Measurements from ENCODE around the gene CDS1. TPM values are rescaled to one million over a fixed set of nuclear protein-coding genes. Genes with fewer than 3 reads are reported as not detected.

CDS1 gene
- total and polyA plus RNA-seq, 10 of the 15 experiments (the other 5 are each of a cell fraction or from before 2014, with no cell fraction given): 0.03 TPM; not detected in 8

DNA sequence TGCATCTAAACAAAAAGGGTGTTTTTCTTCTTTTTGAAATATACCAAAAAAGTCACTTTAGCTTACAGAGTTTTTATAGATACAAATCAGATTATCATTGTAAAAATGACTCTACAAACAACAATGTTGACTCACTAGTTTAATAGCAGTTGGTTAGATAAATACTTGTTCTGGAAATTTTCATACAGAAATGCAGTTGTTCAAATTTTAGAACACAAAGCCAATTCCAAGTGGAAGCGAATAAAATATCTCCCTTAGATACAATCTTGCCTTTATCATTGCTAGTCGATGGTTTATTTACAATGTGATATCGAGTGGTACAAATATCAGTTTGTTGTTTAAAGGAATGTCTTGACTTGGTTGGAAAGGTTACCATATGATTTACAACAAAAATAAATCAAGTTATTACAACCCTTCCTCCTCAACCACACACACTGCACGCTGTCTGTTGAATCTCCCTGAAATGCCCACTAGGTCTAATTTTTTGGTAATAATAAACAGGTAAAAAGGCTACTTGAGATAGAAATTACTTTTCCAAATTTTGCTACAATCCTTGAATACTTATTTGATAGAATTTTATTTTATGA, 114.8 kb downstream of the CDS1 start (continued):
- TF ChIP-seq FOS (IDR thresholded peaks at IDR 0.05; ENCODE audit: borderline replicate concordance, extremely low read depth, insufficient read length) (no peak), STAT3 (IDR thresholded peaks at IDR 0.05; ENCODE audit: low read depth, low read length) (no peak), NFYB (IDR thresholded peaks at IDR 0.05; ENCODE audit: insufficient read depth, low read depth, low read length) (no peak), NFXL1 (IDR thresholded peaks at IDR 0.05; ENCODE audit: borderline replicate concordance) (no peak), RBBP5 (conservative IDR thresholded peaks at IDR 0.05) (no peak), POLR2A (IDR thresholded peaks at IDR 0.05; ENCODE audit: low read depth, low read length) (no peak)
- TF ChIP-seq, protein P1, sequence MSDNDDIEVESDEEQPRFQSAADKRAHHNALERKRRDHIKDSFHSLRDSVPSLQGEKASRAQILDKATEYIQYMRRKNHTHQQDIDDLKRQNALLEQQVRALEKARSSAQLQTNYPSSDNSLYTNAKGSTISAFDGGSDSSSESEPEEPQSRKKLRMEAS (IDR thresholded peaks at IDR 0.05; ENCODE audit: low read depth, low read length): no peak
- TF ChIP-seq, protein P2, sequence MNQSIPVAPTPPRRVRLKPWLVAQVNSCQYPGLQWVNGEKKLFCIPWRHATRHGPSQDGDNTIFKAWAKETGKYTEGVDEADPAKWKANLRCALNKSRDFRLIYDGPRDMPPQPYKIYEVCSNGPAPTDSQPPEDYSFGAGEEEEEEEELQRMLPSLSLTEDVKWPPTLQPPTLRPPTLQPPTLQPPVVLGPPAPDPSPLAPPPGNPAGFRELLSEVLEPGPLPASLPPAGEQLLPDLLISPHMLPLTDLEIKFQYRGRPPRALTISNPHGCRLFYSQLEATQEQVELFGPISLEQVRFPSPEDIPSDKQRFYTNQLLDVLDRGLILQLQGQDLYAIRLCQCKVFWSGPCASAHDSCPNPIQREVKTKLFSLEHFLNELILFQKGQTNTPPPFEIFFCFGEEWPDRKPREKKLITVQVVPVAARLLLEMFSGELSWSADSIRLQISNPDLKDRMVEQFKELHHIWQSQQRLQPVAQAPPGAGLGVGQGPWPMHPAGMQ (IDR thresholded peaks at IDR 0.05; ENCODE audit: borderline replicate concordance): no peak
- TF ChIP-seq, protein P3, sequence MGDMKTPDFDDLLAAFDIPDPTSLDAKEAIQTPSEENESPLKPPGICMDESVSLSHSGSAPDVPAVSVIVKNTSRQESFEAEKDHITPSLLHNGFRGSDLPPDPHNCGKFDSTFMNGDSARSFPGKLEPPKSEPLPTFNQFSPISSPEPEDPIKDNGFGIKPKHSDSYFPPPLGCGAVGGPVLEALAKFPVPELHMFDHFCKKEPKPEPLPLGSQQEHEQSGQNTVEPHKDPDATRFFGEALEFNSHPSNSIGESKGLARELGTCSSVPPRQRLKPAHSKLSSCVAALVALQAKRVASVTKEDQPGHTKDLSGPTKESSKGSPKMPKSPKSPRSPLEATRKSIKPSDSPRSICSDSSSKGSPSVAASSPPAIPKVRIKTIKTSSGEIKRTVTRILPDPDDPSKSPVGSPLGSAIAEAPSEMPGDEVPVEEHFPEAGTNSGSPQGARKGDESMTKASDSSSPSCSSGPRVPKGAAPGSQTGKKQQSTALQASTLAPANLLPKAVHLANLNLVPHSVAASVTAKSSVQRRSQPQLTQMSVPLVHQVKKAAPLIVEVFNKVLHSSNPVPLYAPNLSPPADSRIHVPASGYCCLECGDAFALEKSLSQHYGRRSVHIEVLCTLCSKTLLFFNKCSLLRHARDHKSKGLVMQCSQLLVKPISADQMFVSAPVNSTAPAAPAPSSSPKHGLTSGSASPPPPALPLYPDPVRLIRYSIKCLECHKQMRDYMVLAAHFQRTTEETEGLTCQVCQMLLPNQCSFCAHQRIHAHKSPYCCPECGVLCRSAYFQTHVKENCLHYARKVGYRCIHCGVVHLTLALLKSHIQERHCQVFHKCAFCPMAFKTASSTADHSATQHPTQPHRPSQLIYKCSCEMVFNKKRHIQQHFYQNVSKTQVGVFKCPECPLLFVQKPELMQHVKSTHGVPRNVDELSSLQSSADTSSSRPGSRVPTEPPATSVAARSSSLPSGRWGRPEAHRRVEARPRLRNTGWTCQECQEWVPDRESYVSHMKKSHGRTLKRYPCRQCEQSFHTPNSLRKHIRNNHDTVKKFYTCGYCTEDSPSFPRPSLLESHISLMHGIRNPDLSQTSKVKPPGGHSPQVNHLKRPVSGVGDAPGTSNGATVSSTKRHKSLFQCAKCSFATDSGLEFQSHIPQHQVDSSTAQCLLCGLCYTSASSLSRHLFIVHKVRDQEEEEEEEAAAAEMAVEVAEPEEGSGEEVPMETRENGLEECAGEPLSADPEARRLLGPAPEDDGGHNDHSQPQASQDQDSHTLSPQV (IDR thresholded peaks at IDR 0.05): no peak
